Esophagus muscularis mucosa (tissue), 3 donors: ENCODE data around the gene DOCK4.

Experiments used
- POLR2AphosphoS5 ChIP-seq, 2 donors: sonication (generic); formaldehyde crosslinking; IDR thresholded peaks; one replicate each; pipeline ENCODE4 v1.6.1; 2017; ENCODE audit warnings: antibody characterized with exemption in 2 of 2
- TF ChIP-seq, protein P1 (sequence below), 3 experiments: fragments of 200-600 bp in 2 of 3; fragments of 450-650 bp in 1 of 3; sonication (generic) in 2 of 3; IDR thresholded peaks; one replicate each; pipeline ENCODE4 v1.5.1; 2017 to 2019; ENCODE audit warnings: antibody characterized with exemption in 3 of 3, mild to moderate bottlenecking in 2 of 3, moderate library complexity in 1 of 3

- TF ChIP-seq, protein P1, sequence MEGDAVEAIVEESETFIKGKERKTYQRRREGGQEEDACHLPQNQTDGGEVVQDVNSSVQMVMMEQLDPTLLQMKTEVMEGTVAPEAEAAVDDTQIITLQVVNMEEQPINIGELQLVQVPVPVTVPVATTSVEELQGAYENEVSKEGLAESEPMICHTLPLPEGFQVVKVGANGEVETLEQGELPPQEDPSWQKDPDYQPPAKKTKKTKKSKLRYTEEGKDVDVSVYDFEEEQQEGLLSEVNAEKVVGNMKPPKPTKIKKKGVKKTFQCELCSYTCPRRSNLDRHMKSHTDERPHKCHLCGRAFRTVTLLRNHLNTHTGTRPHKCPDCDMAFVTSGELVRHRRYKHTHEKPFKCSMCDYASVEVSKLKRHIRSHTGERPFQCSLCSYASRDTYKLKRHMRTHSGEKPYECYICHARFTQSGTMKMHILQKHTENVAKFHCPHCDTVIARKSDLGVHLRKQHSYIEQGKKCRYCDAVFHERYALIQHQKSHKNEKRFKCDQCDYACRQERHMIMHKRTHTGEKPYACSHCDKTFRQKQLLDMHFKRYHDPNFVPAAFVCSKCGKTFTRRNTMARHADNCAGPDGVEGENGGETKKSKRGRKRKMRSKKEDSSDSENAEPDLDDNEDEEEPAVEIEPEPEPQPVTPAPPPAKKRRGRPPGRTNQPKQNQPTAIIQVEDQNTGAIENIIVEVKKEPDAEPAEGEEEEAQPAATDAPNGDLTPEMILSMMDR (IDR thresholded peaks at IDR 0.05): no peak
- TF ChIP-seq POLR2AphosphoS5 (IDR thresholded peaks at IDR 0.05): no peak
Observed at GRCh38 chr7:112183266-112183665, 22.9 kb downstream of the DOCK4 start.
